Limb (tissue), 2 donors: ENCODE measurements around the gene SMOC2.

Source experiments
- DNase-seq, 2 donors: peaks; one replicate each; pipeline ENCODE4 v3.0.0-alpha.2; 2016; ENCODE audit errors: extremely low spot score in 2 of 2

The SMOC2 gene

GRCh38 chr6:168516944-168517741 is 76.2 kb downstream of the SMOC2 start:
- no peak for DNase-seq

- DNase-seq: no peak
Observed at GRCh38 chr6:168517742-168518347, 76.9 kb downstream of the SMOC2 start.

GRCh38 chr6:168518348-168518745 is 77.4 kb downstream of the SMOC2 start:
- DNase-seq: no peak

- DNase-seq: no peak
Observed at GRCh38 chr6:168518867-168519266, 77.9 kb downstream of the SMOC2 start.

- DNase-seq: no peak
Observed at GRCh38 chr6:168520233-168520632, 79.2 kb downstream of the SMOC2 start.

GRCh38 chr6:168524571-168525001 is 83.6 kb downstream of the SMOC2 start:
- peak; percentile 27 to 56 for DNase-seq

- no peak for DNase-seq
Observed at GRCh38 chr6:168525114-168525513, 84.1 kb downstream of the SMOC2 start.

GRCh38 chr6:168525926-168526630 is 85.1 kb downstream of the SMOC2 start:
- no peak for DNase-seq

- DNase-seq: peak in 1 of 2 donors; percentile 38
Observed at GRCh38 chr6:168526841-168527281, 85.9 kb downstream of the SMOC2 start.

GRCh38 chr6:168527451-168528210 is 86.6 kb downstream of the SMOC2 start:
- no peak for DNase-seq

GRCh38 chr6:168528474-168529095 is 87.6 kb downstream of the SMOC2 start:
- DNase-seq: no peak

- no peak for DNase-seq
Observed at GRCh38 chr6:168529214-168529613, 88.2 kb downstream of the SMOC2 start.

- DNase-seq: no peak
Observed at GRCh38 chr6:168530653-168531071, 89.7 kb downstream of the SMOC2 start.

- DNase-seq: no peak
Observed at GRCh38 chr6:168532070-168532469, 91.1 kb downstream of the SMOC2 start.

- no peak for DNase-seq
Observed at GRCh38 chr6:168533414-168533813, 92.4 kb downstream of the SMOC2 start.

GRCh38 chr6:168534265-168534664 is 93.3 kb downstream of the SMOC2 start:
- DNase-seq: no peak

GRCh38 chr6:168535711-168536110 is 94.7 kb downstream of the SMOC2 start:
- DNase-seq: no peak

GRCh38 chr6:168536196-168536595 is 95.2 kb downstream of the SMOC2 start:
- no peak for DNase-seq

- DNase-seq: peak in 1 of 2 donors; percentile 27
Observed at GRCh38 chr6:168536665-168537539, 95.9 kb downstream of the SMOC2 start.

- no peak for DNase-seq
Observed at GRCh38 chr6:168537540-168537884, 96.5 kb downstream of the SMOC2 start.
